Astrocyte (in vitro differentiated cells and primary cell): ENCODE results near the gene MYLK2. TPM values are rescaled to one million over a fixed set of nuclear protein-coding genes. Genes with fewer than 3 reads are reported as not detected.

Source experiments
- DNase-seq: peaks from one replicate; pipeline ENCODE4 v3.0.0-alpha.2; 2010; ENCODE audit warnings: low read depth
- FAIRE-seq: peaks from 2 replicates; lab custom pipeline; 2011; peaks lifted over from hg19 to GRCh38; lab: Jason Lieb, UNC
- H2AFZ ChIP-seq: 2 replicates; pipeline ENCODE4 v1.6.0; 2012; ENCODE audit warnings: low read depth, low read length, inconsistent platforms
- H3K27ac ChIP-seq: 2 replicates; pipeline ENCODE4 v1.5.1; 2011; ENCODE audit warnings: low read depth, low read length, inconsistent platforms
- H3K27me3 ChIP-seq: 2 replicates; pipeline ENCODE4 v1.6.0; 2011; ENCODE audit warnings: low read length, inconsistent platforms; ENCODE audit not compliant: insufficient read depth
- H3K36me3 ChIP-seq: 2 replicates; pipeline ENCODE4 v1.5.1; 2011; ENCODE audit warnings: low read length, inconsistent platforms; ENCODE audit not compliant: insufficient read depth
- H3K4me1 ChIP-seq: 2 replicates; pipeline ENCODE4 v1.5.1; 2011; ENCODE audit warnings: low read length, inconsistent platforms; ENCODE audit not compliant: insufficient read depth
- H3K4me2 ChIP-seq: 2 replicates; pipeline ENCODE4 v1.6.0; 2012; ENCODE audit warnings: low read length, inconsistent platforms
- H3K4me3 ChIP-seq: 2 replicates; pipeline ENCODE4 v1.5.1; 2011; ENCODE audit warnings: low read depth, mild to moderate bottlenecking, low read length, inconsistent platforms; ENCODE audit not compliant: insufficient read depth
- H3K79me2 ChIP-seq: 2 replicates; pipeline ENCODE4 v1.6.0; 2012; ENCODE audit warnings: mild to moderate bottlenecking, low read length, inconsistent platforms; ENCODE audit not compliant: insufficient read depth
- H3K9ac ChIP-seq: 2 replicates; pipeline ENCODE4 v1.6.0; 2012; ENCODE audit warnings: mild to moderate bottlenecking, low read length, inconsistent platforms
- H3K9me3 ChIP-seq: 2 replicates; pipeline ENCODE4 v1.5.1; 2012; ENCODE audit warnings: low read depth, mild to moderate bottlenecking, low read length, inconsistent platforms; ENCODE audit not compliant: insufficient read depth
- H4K20me1 ChIP-seq: 2 replicates; pipeline ENCODE4 v1.6.0; 2012; ENCODE audit warnings: low read length, inconsistent platforms; ENCODE audit not compliant: insufficient read depth
- H3K27ac Mint-ChIP-seq: one replicate; pipeline ENCODE4 v1.8.0; 2021; ENCODE audit warnings: mild to moderate bottlenecking, mixed read lengths; ENCODE audit not compliant: unreplicated experiment
- H3K27me3 Mint-ChIP-seq: one replicate; pipeline ENCODE4 v1.8.0; 2021; ENCODE audit warnings: low read depth, mixed read lengths; ENCODE audit not compliant: unreplicated experiment
- H3K36me3 Mint-ChIP-seq: one replicate; pipeline ENCODE4 v1.8.0; 2021; ENCODE audit warnings: low read depth, mixed read lengths; ENCODE audit not compliant: unreplicated experiment
- H3K4me1 Mint-ChIP-seq: one replicate; pipeline ENCODE4 v1.8.0; 2021; ENCODE audit warnings: low read depth, mixed read lengths; ENCODE audit not compliant: unreplicated experiment
- H3K4me3 Mint-ChIP-seq: one replicate; pipeline ENCODE4 v1.8.0; 2021; ENCODE audit warnings: mild to moderate bottlenecking, moderate library complexity, mixed read lengths; ENCODE audit not compliant: unreplicated experiment
- H3K9me3 Mint-ChIP-seq: one replicate; pipeline ENCODE4 v1.8.0; 2021; ENCODE audit warnings: mild to moderate bottlenecking, mixed read lengths; ENCODE audit not compliant: unreplicated experiment
- EZH2 ChIP-seq: IDR thresholded peaks from 2 replicates; pipeline ENCODE4 v1.6.1; 2012; ENCODE audit warnings: mild to moderate bottlenecking, low read length, inconsistent platforms; ENCODE audit not compliant: insufficient read depth
- total RNA-seq: library from RNA; stranded (reverse); gene quantifications from 2 replicates; pipeline ENCODE4 v1.2.1, GENCODE V29; 2021
- TF ChIP-seq, protein P1 (sequence below): IDR thresholded peaks from 2 replicates; pipeline ENCODE4 v1.5.1; 2011; ENCODE audit warnings: low read depth, mild to moderate bottlenecking, inconsistent platforms, low read length, moderate library complexity; ENCODE audit not compliant: insufficient read depth

The MYLK2 gene
- total RNA-seq, 1 donor from 2014 or later: 2.1 TPM

DNA sequence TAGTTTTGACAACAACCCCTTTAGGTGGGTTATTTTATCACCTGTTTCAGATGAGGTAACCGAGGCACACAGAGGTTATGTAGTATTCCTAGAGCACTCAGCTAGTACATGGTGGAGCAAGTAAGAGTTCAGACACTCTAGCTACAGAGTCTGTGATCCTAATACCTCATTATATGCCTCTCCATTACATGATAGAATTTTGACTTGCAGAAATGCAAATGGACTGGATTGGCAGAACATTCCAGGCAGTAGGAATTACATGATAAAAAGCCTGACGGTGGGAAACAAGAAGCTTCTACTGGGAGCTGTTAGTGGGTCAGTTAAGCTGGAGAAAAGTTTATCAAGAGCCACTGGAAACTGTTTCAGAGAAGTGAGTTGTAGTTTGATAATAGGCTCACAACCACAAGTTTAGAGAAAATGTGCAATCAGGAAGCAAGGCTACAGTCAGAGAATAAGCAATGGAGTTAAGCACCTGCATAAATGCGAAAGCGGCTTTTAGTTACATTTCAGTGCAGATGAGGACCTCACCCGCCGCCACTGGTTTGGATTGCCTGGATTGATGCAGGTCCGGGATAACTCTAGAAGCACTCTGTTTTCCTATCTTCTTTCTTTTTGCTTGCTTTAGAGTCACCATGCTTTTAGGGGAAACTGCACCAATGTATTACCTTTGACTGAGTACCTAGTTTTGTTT is 34.7 kb upstream of the MYLK2 start:
- Mint-ChIP-seq H3K4me3 (no peak overlapping the region), H3K9me3 (no peaks in the 10 kb centered on the region), H3K36me3 (peaks cover 4% of the 10 kb centered on the region), H3K27me3 (no peaks in the 10 kb centered on the region), H3K4me1 (peaks cover 6% of the 10 kb centered on the region), H3K27ac (no peak overlapping the region)
- TF ChIP-seq EZH2: no peak
- TF ChIP-seq, protein P1, sequence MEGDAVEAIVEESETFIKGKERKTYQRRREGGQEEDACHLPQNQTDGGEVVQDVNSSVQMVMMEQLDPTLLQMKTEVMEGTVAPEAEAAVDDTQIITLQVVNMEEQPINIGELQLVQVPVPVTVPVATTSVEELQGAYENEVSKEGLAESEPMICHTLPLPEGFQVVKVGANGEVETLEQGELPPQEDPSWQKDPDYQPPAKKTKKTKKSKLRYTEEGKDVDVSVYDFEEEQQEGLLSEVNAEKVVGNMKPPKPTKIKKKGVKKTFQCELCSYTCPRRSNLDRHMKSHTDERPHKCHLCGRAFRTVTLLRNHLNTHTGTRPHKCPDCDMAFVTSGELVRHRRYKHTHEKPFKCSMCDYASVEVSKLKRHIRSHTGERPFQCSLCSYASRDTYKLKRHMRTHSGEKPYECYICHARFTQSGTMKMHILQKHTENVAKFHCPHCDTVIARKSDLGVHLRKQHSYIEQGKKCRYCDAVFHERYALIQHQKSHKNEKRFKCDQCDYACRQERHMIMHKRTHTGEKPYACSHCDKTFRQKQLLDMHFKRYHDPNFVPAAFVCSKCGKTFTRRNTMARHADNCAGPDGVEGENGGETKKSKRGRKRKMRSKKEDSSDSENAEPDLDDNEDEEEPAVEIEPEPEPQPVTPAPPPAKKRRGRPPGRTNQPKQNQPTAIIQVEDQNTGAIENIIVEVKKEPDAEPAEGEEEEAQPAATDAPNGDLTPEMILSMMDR: no peak
- H4K20me1 ChIP-seq: no peaks in the 10 kb centered on the region
- no peak overlapping the region for H3K4me3 ChIP-seq
- no peak overlapping the region for H2AFZ ChIP-seq
- no peaks in the 10 kb centered on the region for H3K4me1 ChIP-seq
- no peak overlapping the region for H3K9ac ChIP-seq
- no peaks in the 10 kb centered on the region for H3K27me3 ChIP-seq
- H3K9me3 ChIP-seq: no peaks in the 10 kb centered on the region
- H3K4me2 ChIP-seq: no peak overlapping the region
- DNase-seq: no peak
- H3K36me3 ChIP-seq: peaks cover 35% of the 10 kb centered on the region
- H3K79me2 ChIP-seq: peaks cover 11% of the 10 kb centered on the region
- no peak overlapping the region for H3K27ac ChIP-seq
- no peak for FAIRE-seq

DNA sequence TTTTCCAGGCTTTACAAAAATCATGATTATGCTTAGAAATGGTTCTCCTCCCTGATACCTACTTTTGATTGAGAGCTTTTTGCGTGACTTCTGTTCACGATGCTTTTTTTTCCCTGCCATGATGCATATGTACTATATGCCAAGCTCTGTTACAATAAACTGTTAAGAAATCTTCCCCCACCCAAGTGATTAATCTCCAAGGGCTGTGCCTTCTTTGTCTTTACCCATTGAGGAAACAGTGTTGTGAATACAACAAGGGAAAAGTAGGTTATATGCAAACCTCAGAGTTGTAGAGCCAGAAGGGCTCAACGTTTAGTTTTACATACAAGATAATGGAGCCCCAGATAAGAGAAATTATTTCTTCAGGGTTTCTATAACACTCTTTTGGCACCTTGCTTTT is 34.1 kb upstream of the MYLK2 start:
- FAIRE-seq (no peak), DNase-seq (no peak)
- Histone ChIP-seq H3K4me2 (no peak overlapping the region), H3K9me3 (no peaks in the 10 kb centered on the region), H3K79me2 (peaks cover 15% of the 10 kb centered on the region), H3K4me1 (no peaks in the 10 kb centered on the region), H3K36me3 (peaks cover 35% of the 10 kb centered on the region), H2AFZ (no peak overlapping the region), H3K27ac (no peak overlapping the region), H4K20me1 (no peaks in the 10 kb centered on the region), H3K27me3 (no peaks in the 10 kb centered on the region), H3K4me3 (no peak overlapping the region), H3K9ac (no peak overlapping the region)
- H3K36me3 Mint-ChIP-seq: peaks cover 4% of the 10 kb centered on the region
- H3K4me1 Mint-ChIP-seq: peaks cover 6% of the 10 kb centered on the region
- H3K27ac Mint-ChIP-seq: no peak overlapping the region
- H3K4me3 Mint-ChIP-seq: no peak overlapping the region
- no peaks in the 10 kb centered on the region for H3K9me3 Mint-ChIP-seq
- TF ChIP-seq, protein P1: no peak
- TF ChIP-seq EZH2: no peak
- no peaks in the 10 kb centered on the region for H3K27me3 Mint-ChIP-seq

- no peak overlapping the region for H3K9ac ChIP-seq
- no peaks in the 10 kb centered on the region for H3K9me3 ChIP-seq
- TF ChIP-seq, protein P1: no peak
- no peak for TF ChIP-seq EZH2
- H3K79me2 ChIP-seq: peaks cover 24% of the 10 kb centered on the region
- no peak for FAIRE-seq
- peaks cover 7% of the 10 kb centered on the region for H4K20me1 ChIP-seq
- no peak for DNase-seq
- H3K4me2 ChIP-seq: no peak overlapping the region
- no peak overlapping the region for H3K4me3 Mint-ChIP-seq
- H3K4me1 ChIP-seq: no peaks in the 10 kb centered on the region
- H3K4me3 ChIP-seq: no peak overlapping the region
- peaks cover 36% of the 10 kb centered on the region for H3K36me3 ChIP-seq
- peaks cover 2% of the 10 kb centered on the region for H3K36me3 Mint-ChIP-seq
- no peaks in the 10 kb centered on the region for H3K27me3 Mint-ChIP-seq
- H3K27ac Mint-ChIP-seq: no peak overlapping the region
- no peaks in the 10 kb centered on the region for H3K27me3 ChIP-seq
- no peak overlapping the region for H2AFZ ChIP-seq
- no peaks in the 10 kb centered on the region for H3K9me3 Mint-ChIP-seq
- H3K27ac ChIP-seq: no peak overlapping the region
- peaks cover 3% of the 10 kb centered on the region for H3K4me1 Mint-ChIP-seq
These were observed 30.6 kb upstream of the MYLK2 start for GRCh38 chr20:31788578-31788977.
